Neutrophil (primary cell): ENCODE measurements around the gene JDP2.
"Not testable (repeated sequence)": the region's sequence is repeated elsewhere in the genome, so short reads cannot be mapped to it uniquely, and the experiment has no call there.

Experiments used
- H3K27ac ChIP-seq: fragments of 200-600 bp; sonication (generic); 2 replicates; pipeline ENCODE4 v1.5.1; 2016; ENCODE audit warnings: mild to moderate bottlenecking, moderate library complexity
- H3K27me3 ChIP-seq: fragments of 200-600 bp; sonication (generic); 2 replicates; pipeline ENCODE4 v1.6.0; 2016; ENCODE audit warnings: mild to moderate bottlenecking
- H3K36me3 ChIP-seq: fragments of 200-600 bp; sonication (generic); 2 replicates; pipeline ENCODE4 v1.5.1; 2017
- H3K4me1 ChIP-seq, 2 experiments: fragments of 200-600 bp in 1 of 2; sonication (generic) in 1 of 2; 1 replicate in 1 of 2; 2 replicates in 1 of 2; pipeline versions ENCODE4 v1.5.1 to v1.6.1; 2013 to 2016; ENCODE audit warnings: low read depth in 1 of 2, low read length in 1 of 2, mild to moderate bottlenecking in 1 of 2, moderate library complexity in 1 of 2; ENCODE audit not compliant: control insufficient read depth in 1 of 2, insufficient read depth in 1 of 2
- H3K4me3 ChIP-seq, 2 experiments: fragments of 200-600 bp in 1 of 2; sonication (generic) in 1 of 2; 1 replicate in 1 of 2; 2 replicates in 1 of 2; pipeline ENCODE4 v1.5.1; 2013 to 2016; ENCODE audit warnings: low read depth in 1 of 2, low read length in 1 of 2, mild to moderate bottlenecking in 1 of 2, moderate library complexity in 1 of 2
- H3K9me3 ChIP-seq: fragments of 200-600 bp; sonication (generic); 2 replicates; pipeline ENCODE4 v1.5.1; 2016
- CTCF ChIP-seq: fragments of 200-600 bp; sonication (generic); IDR thresholded peaks from 2 replicates; pipeline ENCODE4 v1.5.1; 2016; ENCODE audit warnings: antibody characterized with exemption

The JDP2 gene

DNA sequence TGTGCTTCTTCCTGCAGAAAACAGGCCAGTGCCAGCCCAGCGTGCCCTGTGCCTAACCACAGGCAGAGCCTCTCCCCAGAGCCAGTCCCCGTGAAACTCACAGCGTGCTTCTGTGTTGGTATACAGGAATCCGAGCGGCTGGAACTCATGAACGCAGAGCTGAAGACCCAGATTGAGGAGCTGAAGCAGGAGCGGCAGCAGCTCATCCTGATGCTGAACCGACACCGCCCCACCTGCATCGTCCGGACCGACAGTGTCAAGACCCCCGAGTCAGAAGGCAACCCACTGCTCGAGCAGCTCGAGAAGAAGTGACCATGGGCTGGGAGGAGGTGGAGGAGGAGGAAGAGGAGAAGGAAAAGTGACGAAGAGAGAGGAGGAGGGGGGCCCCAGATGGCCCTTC lies 41.3 kb downstream of the JDP2 start:
- no peak overlapping the region for H3K4me3 ChIP-seq
- no peak for TF ChIP-seq CTCF
- H3K4me1 ChIP-seq: peaks cover 15 to 17% of the 10 kb centered on the region in 2 experiments
- H3K9me3 ChIP-seq: no peaks in the 10 kb centered on the region
- H3K27me3 ChIP-seq: no peaks in the 10 kb centered on the region
- H3K36me3 ChIP-seq: peaks cover 85% of the 10 kb centered on the region
- H3K27ac ChIP-seq: no peak overlapping the region

- Histone ChIP-seq H3K4me1 (peaks cover 14% of the 10 kb centered on the region in 2 experiments), H3K27ac (no peak overlapping the region), H3K9me3 (no peaks in the 10 kb centered on the region), H3K36me3 (peaks cover 87% of the 10 kb centered on the region), H3K4me3 (no peak overlapping the region), H3K27me3 (no peaks in the 10 kb centered on the region)
- TF ChIP-seq CTCF: no peak
Measured at GRCh38 chr14:75469606-75470237, 41.9 kb downstream of the JDP2 start.

DNA sequence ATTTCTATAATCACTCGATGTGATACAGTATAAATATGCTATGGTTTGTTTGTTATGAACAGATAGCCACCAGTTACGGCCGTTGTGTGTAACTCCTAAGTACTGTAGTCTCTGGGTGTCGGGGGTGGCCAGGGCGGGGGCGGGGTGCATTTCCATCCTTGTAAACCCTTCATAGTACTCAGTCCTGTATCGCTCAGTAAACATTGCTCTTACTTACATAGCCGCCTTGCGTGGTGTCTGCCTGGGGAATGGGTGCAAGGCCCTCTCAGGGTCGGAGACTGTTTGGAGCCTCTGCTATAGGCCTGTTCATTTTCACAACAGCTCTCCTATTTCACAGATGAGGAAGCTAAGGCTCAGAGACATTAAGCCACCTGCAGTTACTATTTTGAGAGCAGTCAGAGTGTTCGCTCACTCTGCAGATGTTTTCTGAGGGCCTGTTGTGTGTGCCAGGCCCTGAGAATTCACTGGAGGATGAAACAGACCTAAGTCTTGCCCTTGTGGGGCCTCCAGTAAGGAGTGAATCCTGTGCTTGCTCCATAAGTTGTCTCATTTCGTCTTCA lies 42.5 kb downstream of the JDP2 start:
- no peaks in the 10 kb centered on the region for H3K9me3 ChIP-seq
- H3K4me1 ChIP-seq: peaks cover 8 to 11% of the 10 kb centered on the region in 2 experiments
- peaks cover 89% of the 10 kb centered on the region for H3K36me3 ChIP-seq
- H3K27me3 ChIP-seq: no peaks in the 10 kb centered on the region
- peak overlapping the region; percentile 8 for H3K27ac ChIP-seq
- H3K4me3 ChIP-seq: no peak overlapping the region
- no peak for TF ChIP-seq CTCF

DNA sequence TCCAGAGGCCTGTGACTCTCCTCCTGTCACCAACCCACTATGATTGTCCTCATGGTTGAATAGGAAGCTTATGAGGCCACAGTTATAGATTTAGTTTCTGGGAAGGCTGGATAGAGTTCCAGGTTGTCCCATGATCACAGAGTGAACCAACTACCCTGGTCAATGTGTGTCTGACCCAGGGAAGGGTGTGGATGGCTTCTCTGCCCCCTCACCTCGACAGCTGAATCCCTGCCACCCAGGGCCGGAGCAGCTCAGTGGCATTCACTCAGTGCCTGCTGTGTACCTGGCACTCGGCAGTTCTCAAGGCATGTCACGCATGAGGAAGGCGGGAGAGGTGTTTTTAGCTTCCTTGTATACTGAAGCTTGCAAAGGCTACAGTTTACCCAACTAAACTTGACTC lies 43.2 kb downstream of the JDP2 start:
- Histone ChIP-seq H3K27me3 (no peaks in the 10 kb centered on the region), H3K4me1 (peaks cover 5 to 7% of the 10 kb centered on the region in 2 experiments), H3K4me3 (no peak overlapping the region), H3K9me3 (no peaks in the 10 kb centered on the region), H3K27ac (peak overlapping the region; percentile 8), H3K36me3 (peaks cover 87% of the 10 kb centered on the region)
- TF ChIP-seq CTCF: no peak

GRCh38 chr14:75474127-75474526 lies 46.3 kb downstream of the JDP2 start:
- not testable (repeated sequence) for H3K27me3 ChIP-seq, H3K9me3 ChIP-seq, H3K4me1 ChIP-seq, H3K4me3 ChIP-seq
- Histone ChIP-seq H3K27ac (peak overlapping the region; percentile 36), H3K36me3 (peaks cover 85% of the 10 kb centered on the region)

- no peak for TF ChIP-seq CTCF
- Histone ChIP-seq H3K36me3 (peaks cover 62% of the 10 kb centered on the region), H3K27ac (no peak overlapping the region), H3K4me1 (no peaks in the 10 kb centered on the region), H3K27me3 (no peaks in the 10 kb centered on the region), H3K9me3 (no peaks in the 10 kb centered on the region), H3K4me3 (no peak overlapping the region)
Measured at GRCh38 chr14:75476274-75476995, 48.6 kb downstream of the JDP2 start.
